Gastrocnemius medialis (tissue), 4 donors: ENCODE data around the gene CST4.

Experiments used
- CTCF ChIP-seq, 5 experiments: fragments of 450-650 bp in 3 of 5; fragments of 200-600 bp in 2 of 5; sonication (generic) in 2 of 5; IDR thresholded peaks in 4 of 5; conservative IDR thresholded peaks in 1 of 5; 1 replicate in 4 of 5; 2 replicates in 1 of 5; pipeline ENCODE4 v1.5.1; 2016 to 2019; ENCODE audit warnings: antibody characterized with exemption in 5 of 5, mild to moderate bottlenecking in 3 of 5, moderate library complexity in 3 of 5
- POLR2A ChIP-seq, 2 donors: fragments of 450-650 bp; IDR thresholded peaks; one replicate each; pipeline ENCODE4 v1.6.1; 2017; ENCODE audit warnings: antibody characterized with exemption in 2 of 2, mild to moderate bottlenecking in 2 of 2, moderate library complexity in 2 of 2

GRCh38 chr20:23655491-23656211, 33.2 kb downstream of the CST4 start:
- TF ChIP-seq CTCF (IDR thresholded peaks at IDR 0.05 in 4 of 5, conservative IDR thresholded peaks at IDR 0.05 in 1 of 5): no peak
- TF ChIP-seq POLR2A (IDR thresholded peaks at IDR 0.05): no peak
